Urothelium cell line (cell line): ENCODE data around the gene HACD2.
A peak's percentile ranks its signal among the peaks of the same experiment; 100 is the strongest.

Source experiments
- DNase-seq: peaks from one replicate; pipeline ENCODE4 v3.0.0; 2011; ENCODE audit warnings: low spot score, mixed read lengths
- FAIRE-seq: peaks from 2 replicates; lab custom pipeline; 2011; peaks lifted over from hg19 to GRCh38; lab: Jason Lieb, UNC

Gene HACD2, protein sequence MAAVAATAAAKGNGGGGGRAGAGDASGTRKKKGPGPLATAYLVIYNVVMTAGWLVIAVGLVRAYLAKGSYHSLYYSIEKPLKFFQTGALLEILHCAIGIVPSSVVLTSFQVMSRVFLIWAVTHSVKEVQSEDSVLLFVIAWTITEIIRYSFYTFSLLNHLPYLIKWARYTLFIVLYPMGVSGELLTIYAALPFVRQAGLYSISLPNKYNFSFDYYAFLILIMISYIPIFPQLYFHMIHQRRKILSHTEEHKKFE

DNA sequence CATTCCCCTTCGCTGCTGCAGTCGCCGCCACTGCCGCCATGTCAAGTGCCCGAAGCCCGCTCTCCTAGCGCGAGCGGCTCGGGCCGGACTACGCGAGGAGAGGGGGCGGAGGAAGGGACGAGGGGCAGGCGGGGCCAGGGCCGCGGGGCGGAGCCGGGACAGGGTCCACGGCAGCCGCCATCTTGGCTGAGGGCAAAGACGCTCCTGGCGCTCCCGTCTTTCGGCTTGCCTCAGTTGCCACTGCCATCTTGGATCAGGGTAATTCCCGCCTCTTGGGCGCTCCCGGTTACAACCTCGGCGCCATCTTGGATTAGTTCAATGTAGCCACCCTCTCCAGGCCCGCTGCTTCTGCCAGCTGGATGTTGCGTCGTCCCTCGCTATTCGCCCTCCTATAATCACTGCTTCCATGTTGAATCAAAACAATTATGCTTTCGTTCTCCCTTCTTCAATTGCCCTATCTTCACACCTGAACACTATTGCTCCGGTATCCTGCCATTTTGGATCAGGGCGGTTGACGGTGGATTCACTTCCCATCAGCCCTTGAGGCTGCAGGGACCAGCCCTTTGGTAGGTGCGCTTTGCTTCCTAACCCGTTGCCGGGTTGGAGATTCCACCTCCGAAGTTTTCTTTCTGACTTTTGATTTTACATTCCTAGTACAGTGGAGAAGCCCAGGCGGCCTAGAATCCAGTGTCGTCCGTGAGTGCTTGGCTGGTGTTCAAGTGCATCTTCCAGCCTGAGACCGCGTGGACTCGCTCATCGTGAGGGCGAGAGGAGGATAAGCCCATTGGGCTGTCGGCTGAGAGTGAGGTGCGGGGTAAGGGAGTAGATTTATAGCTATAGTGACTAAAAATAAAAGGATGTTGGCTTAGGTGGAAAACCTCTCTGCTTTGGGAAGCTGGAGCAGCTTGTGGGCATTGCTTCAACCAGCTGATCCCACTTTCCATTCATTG, at the start of gene HACD2:
Gene HACD2 (minus strand): TSS at position 66 of the 950 bp plus-strand sequence. CDS start 26 bp downstream, at position 40.
- peak; percentile 98 for DNase-seq
- FAIRE-seq, result peak; percentile 17

DNA sequence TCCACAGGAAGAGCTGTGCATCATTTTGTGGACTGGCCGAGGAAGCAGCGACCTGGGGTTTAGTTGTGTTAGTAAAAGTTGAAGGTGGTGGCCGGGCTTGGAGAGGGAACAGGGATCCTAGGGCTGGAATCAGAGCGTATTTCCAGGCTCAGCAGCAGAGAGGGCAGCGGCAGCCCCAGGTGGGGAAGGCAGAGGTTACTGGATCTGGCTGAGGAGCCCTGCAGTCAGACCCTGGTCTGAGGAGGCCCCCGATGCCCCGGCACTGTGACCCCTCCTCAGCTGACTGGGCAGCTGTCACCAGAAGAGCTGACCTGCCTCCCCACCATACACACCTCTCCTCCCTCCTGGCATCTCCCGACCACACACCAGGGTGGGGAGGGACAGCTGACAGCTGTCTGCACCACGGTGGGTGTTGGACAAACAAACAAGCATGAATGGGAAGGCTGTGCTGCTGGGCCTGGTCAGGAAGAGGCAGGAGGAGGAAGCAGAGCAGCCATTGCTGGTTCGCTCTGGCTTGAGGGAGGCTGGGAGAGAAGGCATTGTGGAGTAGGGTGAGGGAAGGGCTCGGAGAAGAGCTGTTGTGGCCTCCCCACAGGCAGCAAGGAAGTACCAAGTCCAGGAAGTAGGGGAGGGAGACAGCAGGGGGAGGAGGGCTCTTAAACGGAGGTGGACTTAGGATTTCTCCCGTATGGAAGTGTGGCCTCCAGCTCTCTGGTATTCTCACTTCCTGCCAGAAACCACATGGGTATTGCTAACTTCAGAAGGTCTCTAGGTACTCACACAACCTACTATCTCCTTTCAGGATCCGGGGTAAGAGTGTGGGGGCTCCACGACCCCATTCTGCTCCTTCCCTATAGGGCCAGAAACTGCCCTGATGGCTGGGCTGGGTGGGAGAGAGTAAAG, 49.5 kb upstream of the HACD2 start:
- no peak for DNase-seq
- no peak for FAIRE-seq

DNA sequence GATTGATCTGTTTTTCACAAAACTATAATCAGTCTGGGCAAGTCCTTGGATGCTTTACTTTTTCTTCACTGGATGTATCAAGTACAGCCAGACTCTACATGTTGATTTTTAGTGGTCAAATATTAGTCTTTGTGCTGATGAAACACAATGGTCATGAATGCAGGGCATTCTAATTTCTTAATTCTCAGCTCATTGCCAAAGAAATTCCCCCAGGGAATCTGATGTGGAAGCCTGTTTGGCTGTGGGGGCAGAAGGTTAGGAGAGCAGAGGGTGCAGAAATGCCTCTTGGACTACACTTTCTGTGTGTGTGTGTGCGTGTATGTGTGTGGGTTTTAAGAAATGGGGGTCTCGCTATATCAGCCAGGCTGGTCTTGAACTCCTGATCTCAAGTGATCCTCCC, 48.7 kb upstream of the HACD2 start:
- FAIRE-seq (no peak), DNase-seq (no peak)

DNA sequence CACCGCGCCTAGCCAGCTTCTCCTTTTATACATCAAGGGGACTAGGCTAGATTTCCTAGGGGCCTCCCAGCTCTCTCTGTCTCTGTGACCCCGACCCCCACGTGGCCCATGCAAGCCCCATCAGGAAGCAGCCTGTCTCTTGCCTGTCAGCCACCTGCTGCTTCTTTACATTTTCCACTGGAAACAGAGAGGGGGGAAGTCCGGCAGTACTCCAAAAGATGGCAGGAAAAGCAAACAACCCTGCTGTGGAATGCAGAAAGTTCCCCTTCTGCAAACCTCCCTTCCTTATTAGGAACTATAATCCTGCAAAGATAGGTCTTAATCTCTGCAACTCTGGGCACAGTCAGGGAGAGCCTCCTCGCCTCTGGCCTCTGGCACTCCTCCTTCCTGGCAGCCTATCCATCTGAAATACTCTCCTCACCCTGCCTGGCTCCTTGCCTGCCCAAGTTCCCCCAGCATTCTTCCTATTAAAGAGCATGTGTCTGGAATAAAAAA, 47.4 kb upstream of the HACD2 start:
- DNase-seq (no peak), FAIRE-seq (no peak)

DNA sequence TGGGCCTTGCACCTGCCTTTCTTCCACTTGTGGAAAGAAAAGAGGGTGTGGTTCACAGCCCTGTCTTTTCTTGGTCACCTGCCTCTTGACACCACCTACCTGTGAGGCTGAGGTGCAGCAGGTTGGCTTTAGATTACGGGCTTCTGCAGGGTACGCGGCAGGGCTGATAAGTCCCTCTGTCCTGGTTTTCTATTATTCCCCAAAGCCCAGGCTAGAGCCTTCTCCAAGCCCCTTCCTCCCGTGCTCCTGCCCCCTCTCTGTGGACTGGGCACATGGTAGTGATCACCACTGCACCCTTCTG, 44.8 kb upstream of the HACD2 start:
- DNase-seq (no peak), FAIRE-seq (no peak)

DNA sequence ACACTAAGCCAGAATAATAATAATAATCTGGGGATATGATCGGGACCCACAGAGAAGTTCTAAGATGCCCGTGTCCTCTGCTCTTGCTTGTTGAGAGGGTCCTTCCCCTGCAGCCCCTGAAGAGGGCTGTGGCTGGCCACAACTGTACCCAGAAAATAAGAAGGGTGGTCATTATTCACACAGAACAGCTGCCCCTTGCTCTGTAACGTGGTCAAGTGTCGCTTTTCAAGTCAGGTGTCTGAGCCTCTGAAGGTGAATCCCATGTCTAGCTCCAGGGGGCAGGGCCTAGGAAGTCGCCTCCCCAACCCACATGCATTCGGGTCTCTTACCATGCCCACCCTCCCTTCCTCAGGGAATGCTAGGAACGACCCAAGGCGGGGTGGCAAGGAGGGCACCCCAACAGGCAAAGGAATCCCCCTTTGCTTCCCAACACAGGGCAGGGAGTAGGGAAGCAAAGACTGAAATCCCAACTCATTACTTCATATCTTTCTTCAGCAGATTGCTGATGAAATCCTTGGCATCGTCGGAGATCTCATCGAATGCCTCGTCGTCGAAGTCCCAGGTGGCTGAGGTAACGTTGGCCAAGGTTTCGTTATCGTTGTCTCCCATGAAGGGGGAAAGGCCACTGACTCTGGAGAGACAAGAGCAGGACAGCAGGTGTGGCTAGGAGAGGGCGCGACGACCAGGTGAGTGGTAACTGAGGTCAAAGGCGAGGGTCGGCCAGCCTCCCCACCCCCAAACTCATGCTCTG, 44.3 kb upstream of the HACD2 start:
- FAIRE-seq (no peak), DNase-seq (no peak)

DNA sequence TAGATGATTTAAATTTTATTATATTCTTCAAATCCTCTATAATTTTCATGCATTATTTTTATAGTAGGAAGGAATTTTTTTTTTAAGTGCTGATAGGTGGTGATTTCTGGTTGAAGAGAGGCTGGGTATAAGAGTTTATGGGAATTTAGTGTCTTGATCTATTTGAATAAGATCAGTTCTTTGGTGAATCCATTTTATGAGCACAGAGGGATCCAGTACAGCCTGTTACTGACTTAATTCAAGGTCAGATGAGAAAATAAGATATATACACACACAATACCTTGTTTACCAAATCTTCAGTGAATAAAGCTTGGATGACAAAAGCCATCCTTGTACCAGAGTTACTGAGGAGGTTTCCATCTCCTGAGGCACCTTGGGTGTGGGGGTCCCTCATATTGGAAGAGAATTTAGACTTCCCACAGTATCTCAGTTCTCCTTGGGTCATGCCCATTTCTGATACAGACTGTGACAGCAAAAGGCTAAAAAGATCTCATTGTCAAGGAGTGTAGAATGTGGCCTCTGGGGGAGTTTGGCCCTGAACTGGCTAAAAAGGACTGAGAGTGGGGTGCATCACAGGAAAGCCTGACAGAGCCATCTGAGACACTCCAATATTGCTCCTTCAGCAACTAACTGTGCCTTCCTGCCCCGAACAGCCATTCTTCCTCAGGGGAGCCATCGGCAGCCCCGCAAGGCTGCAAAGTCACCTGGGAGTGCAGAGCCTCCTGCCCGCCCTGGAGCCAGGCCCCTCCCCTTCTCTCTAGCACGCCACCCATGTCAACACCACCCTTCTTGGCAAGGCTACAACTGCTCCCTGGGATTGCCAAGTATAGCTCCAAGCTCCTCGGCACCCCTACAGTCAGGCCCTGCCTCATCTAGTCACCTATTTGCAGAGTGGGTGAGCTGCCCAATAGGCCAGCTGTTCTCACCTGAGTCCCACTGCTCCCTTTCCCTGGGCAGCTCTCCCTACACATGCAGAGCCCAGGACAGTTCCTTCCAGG, 43.1 kb upstream of the HACD2 start:
- FAIRE-seq (no peak), DNase-seq (no peak)

DNA sequence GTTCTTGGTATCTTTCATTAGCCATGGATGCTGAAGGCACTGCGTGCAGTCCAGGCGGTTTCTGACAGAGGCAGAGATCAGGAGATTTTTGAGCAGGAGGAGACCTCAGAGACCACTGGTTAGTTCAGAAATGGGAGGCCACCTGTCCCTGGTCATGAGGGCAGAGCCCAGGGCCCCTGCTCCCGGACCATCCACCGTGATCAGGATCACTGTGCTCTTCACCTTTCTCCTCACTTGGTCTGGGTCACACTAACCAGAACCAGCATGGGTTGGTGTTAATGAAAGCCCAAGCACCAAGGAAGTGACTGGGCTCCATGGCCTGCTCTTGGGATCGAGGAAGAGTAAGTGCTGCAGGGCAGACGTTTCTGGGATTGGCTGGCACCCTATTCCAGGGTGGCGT, 42.0 kb upstream of the HACD2 start:
- FAIRE-seq, result no peak

DNA sequence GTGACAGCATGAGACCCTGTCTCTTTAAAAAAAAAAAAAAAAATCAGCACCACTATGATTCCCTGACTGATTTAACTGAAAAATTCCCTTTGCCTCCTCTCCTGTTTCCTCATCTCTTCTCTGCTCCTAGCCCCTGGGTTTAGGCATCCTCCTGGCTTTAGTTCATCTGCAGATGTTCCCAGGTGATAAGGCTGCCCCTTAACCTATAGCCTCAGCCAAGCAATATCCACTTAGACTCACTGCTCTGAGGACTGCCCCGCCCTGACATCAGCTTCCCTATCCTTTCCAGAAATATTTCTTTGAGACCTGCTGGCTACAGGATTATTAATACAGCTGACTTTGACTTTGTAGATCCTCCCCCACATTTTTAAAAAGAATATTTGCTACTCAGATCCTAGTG, 39.4 kb upstream of the HACD2 start:
- FAIRE-seq (no peak), DNase-seq (no peak)

More for the DNA sequence above, 42.0 kb upstream of the HACD2 start:
- no peak for DNase-seq

DNA sequence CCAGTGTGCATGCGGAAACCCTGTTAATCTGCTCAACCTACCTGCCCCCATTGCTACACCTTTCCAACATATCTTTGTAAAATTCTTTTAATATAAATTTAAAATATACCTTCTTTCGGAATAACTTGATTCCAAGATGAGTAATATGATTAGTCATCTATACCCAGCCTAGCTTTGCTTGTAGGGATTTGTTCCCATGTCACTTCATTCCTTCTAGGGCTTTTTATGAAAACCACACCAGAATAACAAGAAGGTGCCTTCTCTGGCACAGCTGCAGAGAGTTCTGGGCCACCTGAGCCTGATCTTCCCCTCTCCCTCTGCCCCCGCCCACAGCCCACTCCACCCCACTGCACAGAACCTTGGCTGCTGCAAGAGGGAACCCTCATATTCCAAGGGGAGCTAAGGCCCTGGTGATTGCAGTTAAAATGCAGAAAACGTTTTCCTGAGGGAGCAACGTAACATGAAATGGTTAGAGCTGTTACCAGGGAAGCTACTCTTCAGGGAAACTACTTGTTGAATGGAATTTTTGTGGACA, 38.6 kb upstream of the HACD2 start:
- no peak for DNase-seq
- FAIRE-seq, result no peak

DNA sequence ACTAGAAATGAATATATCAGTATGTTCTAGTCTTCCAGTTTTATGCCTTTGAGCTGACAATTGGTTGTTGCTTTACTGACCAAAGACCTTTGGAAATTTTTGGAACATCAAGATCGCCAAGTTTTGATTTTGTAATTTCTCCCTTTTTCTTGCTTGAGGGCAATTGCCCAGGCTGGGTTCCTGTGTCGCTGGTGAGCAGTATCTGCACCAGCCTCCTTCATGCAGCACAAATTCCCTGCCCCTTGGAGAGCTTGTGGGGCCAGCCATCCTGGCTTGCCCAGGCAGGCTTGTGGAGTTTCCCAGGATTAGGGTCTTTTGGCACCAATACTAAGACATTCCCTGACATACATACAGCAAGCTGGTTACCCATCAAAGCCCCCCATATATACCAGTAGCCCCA, 37.9 kb upstream of the HACD2 start:
- FAIRE-seq, result no peak
- no peak for DNase-seq

DNA sequence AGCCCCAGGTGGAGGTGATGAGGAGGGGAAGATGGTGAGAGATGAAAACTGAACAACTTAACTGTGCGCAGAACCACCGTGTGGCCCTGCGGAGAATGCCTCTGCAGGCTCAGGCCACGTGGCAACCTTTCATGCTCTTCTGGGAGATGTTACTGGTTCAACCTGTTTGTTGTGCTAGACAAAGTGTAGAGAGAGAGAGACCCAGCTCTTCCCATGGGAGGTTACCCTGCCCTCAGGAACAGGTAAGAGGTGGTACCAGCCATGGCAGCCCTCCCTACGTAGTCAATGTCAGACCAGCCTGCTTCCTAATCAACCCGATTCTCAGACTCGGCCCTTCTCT, 37.0 kb upstream of the HACD2 start:
- DNase-seq (no peak), FAIRE-seq (no peak)

DNA sequence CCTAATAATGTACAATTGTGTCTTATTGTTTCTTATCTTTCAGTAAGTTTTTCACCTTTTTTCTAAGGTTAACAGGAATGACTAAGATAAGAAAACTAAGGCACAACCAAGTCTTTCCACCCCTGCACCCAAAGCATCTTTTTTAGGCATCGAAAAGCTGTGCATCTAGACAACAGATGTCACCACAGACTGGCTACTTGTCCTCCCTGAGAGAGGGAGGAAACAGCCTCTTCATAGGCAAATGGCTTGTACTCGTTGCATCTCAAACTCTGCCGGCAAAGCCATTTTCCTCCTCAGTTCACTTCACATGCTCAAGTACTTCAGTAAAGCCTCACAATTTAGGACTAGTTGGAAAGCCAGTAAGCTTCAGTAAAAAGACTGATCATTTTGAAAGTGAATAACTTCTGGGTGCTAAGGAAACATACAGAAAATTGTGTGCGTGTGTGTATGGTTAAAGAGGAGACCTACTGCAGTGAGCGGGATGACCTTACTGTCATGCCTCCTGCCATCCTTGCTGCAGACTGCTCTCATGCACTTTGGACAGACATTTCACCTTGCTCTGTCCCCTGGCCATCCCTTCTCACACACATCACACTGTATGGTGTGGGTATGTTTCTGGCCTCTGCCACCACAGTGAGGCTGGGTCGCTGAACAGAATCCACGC, 36.5 kb upstream of the HACD2 start:
- FAIRE-seq, result peak; percentile 69
- no peak for DNase-seq

DNA sequence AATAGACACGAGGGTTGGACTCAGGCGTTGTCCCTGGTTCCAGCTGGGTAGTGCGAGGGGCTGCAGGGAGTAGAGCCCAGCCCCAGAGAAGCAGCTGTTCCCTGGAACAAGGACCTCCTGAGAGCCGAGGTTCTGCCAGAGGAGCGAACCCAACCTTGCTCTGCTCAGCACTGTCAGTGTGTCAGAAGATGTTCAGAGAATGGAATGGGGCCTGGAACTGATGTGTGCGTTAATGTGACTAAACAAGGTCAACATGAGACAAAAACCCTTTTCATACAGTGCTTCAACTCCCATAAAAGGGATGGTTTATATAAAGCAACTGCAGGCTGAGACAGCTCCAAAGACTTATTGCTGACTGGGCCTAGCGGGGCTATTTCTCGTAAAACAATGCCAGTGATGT, 35.5 kb upstream of the HACD2 start:
- no peak for FAIRE-seq
- no peak for DNase-seq

DNA sequence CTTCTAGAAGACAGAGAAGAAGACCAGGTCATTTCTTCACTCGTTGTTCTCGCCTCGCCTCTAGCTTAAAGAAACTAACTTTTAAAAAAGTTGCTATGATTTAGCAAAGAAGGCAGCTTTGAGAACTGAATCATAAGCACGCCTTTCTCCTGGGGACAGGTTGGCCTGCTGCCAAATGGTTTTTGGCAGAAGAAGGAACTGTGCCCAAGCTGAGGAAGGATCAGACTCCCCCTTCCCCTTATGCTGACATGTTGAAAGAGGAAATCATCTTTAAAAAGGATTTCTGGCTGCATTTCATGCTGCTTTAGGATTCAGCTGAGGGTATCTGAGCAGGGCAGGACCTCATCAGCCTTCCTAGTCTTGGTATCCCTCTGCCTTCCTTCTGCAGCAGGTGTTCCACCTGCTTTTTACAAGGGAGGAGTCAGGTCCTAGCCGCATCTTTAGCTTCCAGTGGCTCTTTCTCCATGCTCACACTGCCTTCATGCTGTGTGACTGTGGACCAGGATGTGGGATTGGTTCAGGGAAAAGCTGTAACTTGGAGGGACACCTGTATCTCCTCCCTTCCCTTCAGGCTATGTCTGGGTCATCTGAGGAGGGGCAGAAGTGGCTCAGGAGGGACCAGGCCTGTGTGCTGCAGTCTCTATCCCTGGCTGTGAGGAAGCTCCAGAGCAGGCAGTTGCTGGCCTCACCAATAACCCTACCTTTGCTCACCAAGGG, 34.1 kb upstream of the HACD2 start:
- FAIRE-seq (no peak), DNase-seq (peak; percentile 52)

DNA sequence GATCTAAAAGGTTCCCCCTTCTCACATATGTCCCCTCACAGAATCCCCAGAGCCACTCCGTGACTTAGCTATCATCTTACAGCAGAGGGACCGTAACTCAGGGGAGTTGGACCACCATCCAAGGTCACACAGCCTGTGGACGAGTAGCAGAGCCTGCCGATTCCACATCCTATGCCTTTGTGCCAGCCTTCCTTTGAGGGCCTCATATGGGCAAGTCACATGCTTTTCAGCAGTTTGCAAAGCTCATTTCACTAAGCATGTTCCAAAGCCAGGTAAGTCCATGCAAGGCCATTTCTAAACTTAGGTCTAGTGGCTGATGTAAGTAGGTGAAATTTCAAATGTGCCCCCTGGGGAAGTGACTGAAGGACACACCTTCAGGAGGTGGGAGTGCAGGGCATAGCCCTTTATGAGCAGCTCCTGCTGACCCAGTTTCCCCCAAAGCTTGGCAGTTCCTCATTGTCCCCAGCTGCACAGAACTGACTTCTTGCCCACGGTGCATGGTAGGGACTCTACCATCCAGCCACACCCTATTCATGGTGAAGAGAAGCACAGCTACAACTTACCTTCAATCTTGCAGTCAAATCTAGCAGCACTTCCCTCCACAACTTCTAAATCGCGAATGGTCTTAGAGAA, 33.3 kb upstream of the HACD2 start:
- FAIRE-seq (peak; percentile 30), DNase-seq (no peak)

DNA sequence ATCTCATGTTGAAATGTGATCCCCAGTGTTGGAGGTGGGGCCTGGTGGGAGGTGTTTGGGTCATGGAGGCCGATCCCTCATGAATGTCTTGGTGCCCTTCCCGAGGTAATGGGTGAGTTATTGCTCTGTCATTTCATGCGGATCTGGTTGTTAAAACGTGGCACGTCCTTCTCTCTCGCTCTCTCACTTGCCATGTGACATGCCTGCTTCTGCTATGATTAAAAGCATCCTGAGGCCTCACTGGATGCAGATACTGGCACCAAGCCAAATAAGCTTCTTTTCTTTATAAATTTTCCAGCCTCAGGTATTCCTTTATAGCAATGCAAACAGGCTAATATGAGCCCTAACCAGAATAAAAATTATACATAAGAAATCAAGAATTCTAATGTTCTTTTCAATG, 31.7 kb upstream of the HACD2 start:
- no peak for FAIRE-seq
- no peak for DNase-seq
